ENCODE measurements around the gene FCHSD2.

- TF ChIP-seq EZH2 (IDR thresholded peaks at IDR 0.05; ENCODE audit: low read length) (no peak), CTCF (optimal IDR thresholded peaks at IDR 0.05 in 1 of 3, IDR thresholded peaks at IDR 0.05 in 1 of 3, conservative IDR thresholded peaks at IDR 0.05 in 1 of 3; ENCODE audit: extremely low read depth in 1 of 3, insufficient read depth in 2 of 3, low read length in 3 of 3) (no peak)
Measured at GRCh38 chr11:72833811-72834493, 308.2 kb downstream of the FCHSD2 start.
